Measurements from ENCODE around the gene CYP2A13. TPM values are rescaled to one million over a fixed set of nuclear protein-coding genes. Genes with fewer than 3 reads are reported as not detected.

Gene CYP2A13
- polyA plus RNA-seq, 3 donors = not detected

GRCh38 chr19:41136636-41137455 lies 48.6 kb downstream of the CYP2A13 start:
- Histone ChIP-seq H2AFZ (ENCODE audit: insufficient read depth, low read depth, low read length, poor library complexity, severe bottlenecking) (peak overlapping the region; percentile 95), H3K27ac (ENCODE audit: low read depth in 1 of 2, low read length in 2 of 2) (no peak overlapping the region)
- TF ChIP-seq CTCF (IDR thresholded peaks at IDR 0.05) = no peak

GRCh38 chr19:41144403-41144802 lies 56.2 kb downstream of the CYP2A13 start:
- DNase-seq = peak; percentile 73 to 82 (median 78)
- H3K27ac ChIP-seq (ENCODE audit: low read depth in 1 of 2, low read length in 2 of 2) = no peak overlapping the region
- intact Hi-C loops (cut with micrococcal nuclease) = loop anchor here (2.0 to 5.0 kb wide), 2 partner anchors 172 to 482 kb away; no protein-coding TSS in a partner anchor
- peaks cover 0 to 3% (median 0%) of the 10 kb centered on the region in 7 donors for H3K9me3 Mint-ChIP-seq
- H4K20me1 ChIP-seq (ENCODE audit: insufficient read depth, low read length) = no peaks in the 10 kb centered on the region
- no peak overlapping the region for H3K4me2 ChIP-seq (replicated peaks; ENCODE audit: extremely low read depth, low read length, poor library complexity, severe bottlenecking)
- H2AFZ ChIP-seq (ENCODE audit: insufficient read depth, low read depth, low read length, poor library complexity, severe bottlenecking) = no peak overlapping the region
- H3K4me3 ChIP-seq (replicated peaks in 1 of 3; ENCODE audit: low read depth in 2 of 3, low read length in 3 of 3) = no peak overlapping the region
- peaks cover 2% of the 10 kb centered on the region for H3K4me1 Mint-ChIP-seq
- TF ChIP-seq CTCF (IDR thresholded peaks at IDR 0.05) = peak; percentile 82
- H3K4me1 ChIP-seq (ENCODE audit: control insufficient read depth in 1 of 2, insufficient read depth in 2 of 2, low read length in 2 of 2) = no peaks in the 10 kb centered on the region
- H3K36me3 Mint-ChIP-seq = no peaks in the 10 kb centered on the region
- no peak overlapping the region for H3K27ac Mint-ChIP-seq
- no peak overlapping the region for H3K9ac ChIP-seq (ENCODE audit: insufficient read depth, low read length, poor library complexity, severe bottlenecking)
- H3K27me3 Mint-ChIP-seq (ENCODE audit: low read depth in 3 of 3) = peaks cover 5 to 17% (median 15%) of the 10 kb centered on the region in 3 donors
- H3K4me3 Mint-ChIP-seq = no peak overlapping the region
- 44% methylated on average over 5 of the region's 7 CpGs for WGBS (ENCODE audit: insufficient coverage)
- H3K9me3 ChIP-seq (replicated peaks in 1 of 2; ENCODE audit: control insufficient read depth in 1 of 2, insufficient read depth in 1 of 2, low read length in 2 of 2) = no peaks in the 10 kb centered on the region
- H3K36me3 ChIP-seq (replicated peaks in 1 of 2; ENCODE audit: control insufficient read depth in 1 of 2, insufficient read depth in 2 of 2, low read length in 2 of 2) = no peaks in the 10 kb centered on the region
- H3K27me3 ChIP-seq (ENCODE audit: control insufficient read depth in 2 of 2, insufficient read depth in 2 of 2, low read length in 2 of 2) = peaks cover 0 to 2% of the 10 kb centered on the region in 2 donors
- no peaks in the 10 kb centered on the region for H3K79me2 ChIP-seq (ENCODE audit: insufficient read depth, low read length)

More at GRCh38 chr19:41136636-41137455, 48.6 kb downstream of the CYP2A13 start:
- Histone ChIP-seq H3K9ac (ENCODE audit: insufficient read depth, low read length, poor library complexity, severe bottlenecking) (no peak overlapping the region), H3K9me3 (replicated peaks in 1 of 2; ENCODE audit: control insufficient read depth in 1 of 2, insufficient read depth in 1 of 2, low read length in 2 of 2) (no peaks in the 10 kb centered on the region), H3K36me3 (replicated peaks in 1 of 2; ENCODE audit: control insufficient read depth in 1 of 2, insufficient read depth in 2 of 2, low read length in 2 of 2) (no peaks in the 10 kb centered on the region), H3K79me2 (ENCODE audit: insufficient read depth, low read length) (no peaks in the 10 kb centered on the region), H3K4me2 (replicated peaks; ENCODE audit: extremely low read depth, low read length, poor library complexity, severe bottlenecking) (peak overlapping the region; percentile 74), H3K27me3 (ENCODE audit: control insufficient read depth in 2 of 2, insufficient read depth in 2 of 2, low read length in 2 of 2) (peaks cover 0 to 7% of the 10 kb centered on the region in 2 donors), H3K4me3 (replicated peaks in 1 of 3; ENCODE audit: low read depth in 2 of 3, low read length in 3 of 3) (peak overlapping the region in 1 of 3 experiments; percentile 82), H4K20me1 (ENCODE audit: insufficient read depth, low read length) (no peaks in the 10 kb centered on the region), H3K4me1 (ENCODE audit: control insufficient read depth in 1 of 2, insufficient read depth in 2 of 2, low read length in 2 of 2) (peaks cover 11 to 20% of the 10 kb centered on the region in 2 donors)
- peak overlapping the region in 1 of 7 donors; percentile 20 for H3K27ac Mint-ChIP-seq
- WGBS (ENCODE audit: insufficient coverage) = 84% methylated on average over 29 of the region's 31 CpGs
- intact Hi-C loops (cut with micrococcal nuclease) = loop anchor here in 1 of 2 donors (10.0 kb wide), 1 partner anchor 168 kb away; no protein-coding TSS in a partner anchor
- H3K36me3 Mint-ChIP-seq = no peaks in the 10 kb centered on the region
- peaks cover 0 to 2% (median 0%) of the 10 kb centered on the region in 7 donors for H3K9me3 Mint-ChIP-seq
- peaks cover 18 to 33% (median 27%) of the 10 kb centered on the region in 3 donors for H3K27me3 Mint-ChIP-seq (ENCODE audit: low read depth in 3 of 3)
- DNase-seq = no peak
- H3K4me3 Mint-ChIP-seq = peak overlapping the region; percentile 11 to 93
- H3K4me1 Mint-ChIP-seq = peaks cover 16% of the 10 kb centered on the region

Other genes starting within 250 kb of the CYP2A13 start
- gene CYP2A6, start 238.0 kb upstream of the CYP2A13 start, polyA plus RNA-seq = not detected
- gene CYP2A7, start 206.2 kb upstream of the CYP2A13 start, polyA plus RNA-seq = not detected
- gene CYP2B6, start 97.2 kb upstream of the CYP2A13 start, polyA plus RNA-seq = not detected
- gene CYP2F1, start 26.0 kb downstream of the CYP2A13 start, polyA plus RNA-seq = not detected
- 10 to 100 TPM in 2 of 3 donors, 1 to 10 TPM in 1; 8.9 to 20.3 (median 10.3) TPM for gene CYP2S1, start 104.8 kb downstream of the CYP2A13 start, polyA plus RNA-seq
- under 1 TPM in 2 of 3 donors, not detected in 1; 0.05 to 0.07 TPM for gene AXL, start 130.8 kb downstream of the CYP2A13 start, polyA plus RNA-seq
- gene HNRNPUL1, start 175.9 kb downstream of the CYP2A13 start, polyA plus RNA-seq = 10 to 100 TPM; 22.6 to 55.3 (median 30.3) TPM
- gene CCDC97, start 221.7 kb downstream of the CYP2A13 start, polyA plus RNA-seq = 10 to 100 TPM in 1 of 3 donors, 1 to 10 TPM in 2; 6.1 to 13.0 (median 8.8) TPM